ENCODE results near the gene ADAMTS2.

- TF ChIP-seq CTCF (IDR thresholded peaks at IDR 0.05) (no peak), POLR2A (IDR thresholded peaks at IDR 0.05) (no peak)
Observed at GRCh38 chr5:179251276-179251969, 93.8 kb downstream of the ADAMTS2 start.

All from lower leg skin (tissue), 3 donors.